T-helper 9 cell (primary cell): Measurements from ENCODE around the gene KRT9.
"Not testable (repeated sequence)": the region's sequence is repeated elsewhere in the genome, so short reads cannot be mapped to it uniquely, and the experiment has no call there.

ENCODE experiments used
- DNase-seq: peaks from one replicate; pipeline ENCODE4 v3.0.0-alpha.2; 2020

Gene KRT9

GRCh38 chr17:41599680-41600079 is 27.8 kb upstream of the KRT9 start:
- DNase-seq: no peak

GRCh38 chr17:41595585-41595984 is 23.7 kb upstream of the KRT9 start:
- no peak for DNase-seq

GRCh38 chr17:41594363-41594915 is 22.6 kb upstream of the KRT9 start:
- DNase-seq: no peak

GRCh38 chr17:41593306-41593981 is 21.6 kb upstream of the KRT9 start:
- DNase-seq: no peak

GRCh38 chr17:41592601-41593305 is 20.9 kb upstream of the KRT9 start:
- no peak for DNase-seq

- no peak for DNase-seq
These were observed 17.4 kb upstream of the KRT9 start for GRCh38 chr17:41589301-41589700.

GRCh38 chr17:41588126-41588810 is 16.4 kb upstream of the KRT9 start:
- no peak for DNase-seq

GRCh38 chr17:41586863-41587495 is 15.1 kb upstream of the KRT9 start, which contains the start of gene KRT14:
Gene KRT14 (minus strand): TSS chr17:41586895. CDS start chr17:41586834, 61 bp downstream.
- DNase-seq: no peak

GRCh38 chr17:41585301-41586056 is 13.6 kb upstream of the KRT9 start:
- DNase-seq: no peak

GRCh38 chr17:41584331-41584927 is 12.6 kb upstream of the KRT9 start:
- not testable (repeated sequence) for DNase-seq

GRCh38 chr17:41583137-41584127 is 11.6 kb upstream of the KRT9 start:
- DNase-seq: no peak

- not testable (repeated sequence) for DNase-seq
These were observed 10.5 kb upstream of the KRT9 start for GRCh38 chr17:41582061-41582968.

GRCh38 chr17:41581366-41582060 is 9.7 kb upstream of the KRT9 start:
- DNase-seq: no peak

- DNase-seq: no peak
These were observed 9.0 kb upstream of the KRT9 start for GRCh38 chr17:41580687-41581365.

GRCh38 chr17:41580244-41580575 is 8.4 kb upstream of the KRT9 start:
- DNase-seq: no peak

GRCh38 chr17:41579484-41580243 is 7.8 kb upstream of the KRT9 start:
- DNase-seq: peak; percentile 46

GRCh38 chr17:41578971-41579370 is 7.1 kb upstream of the KRT9 start:
- no peak for DNase-seq
